ENCODE data around the gene SMCO1. TPM values are rescaled to one million over a fixed set of nuclear protein-coding genes. Genes with fewer than 3 reads are reported as not detected.

The SMCO1 gene
- total and polyA plus RNA-seq, 2 experiments from 2014 or later = not detected

DNA sequence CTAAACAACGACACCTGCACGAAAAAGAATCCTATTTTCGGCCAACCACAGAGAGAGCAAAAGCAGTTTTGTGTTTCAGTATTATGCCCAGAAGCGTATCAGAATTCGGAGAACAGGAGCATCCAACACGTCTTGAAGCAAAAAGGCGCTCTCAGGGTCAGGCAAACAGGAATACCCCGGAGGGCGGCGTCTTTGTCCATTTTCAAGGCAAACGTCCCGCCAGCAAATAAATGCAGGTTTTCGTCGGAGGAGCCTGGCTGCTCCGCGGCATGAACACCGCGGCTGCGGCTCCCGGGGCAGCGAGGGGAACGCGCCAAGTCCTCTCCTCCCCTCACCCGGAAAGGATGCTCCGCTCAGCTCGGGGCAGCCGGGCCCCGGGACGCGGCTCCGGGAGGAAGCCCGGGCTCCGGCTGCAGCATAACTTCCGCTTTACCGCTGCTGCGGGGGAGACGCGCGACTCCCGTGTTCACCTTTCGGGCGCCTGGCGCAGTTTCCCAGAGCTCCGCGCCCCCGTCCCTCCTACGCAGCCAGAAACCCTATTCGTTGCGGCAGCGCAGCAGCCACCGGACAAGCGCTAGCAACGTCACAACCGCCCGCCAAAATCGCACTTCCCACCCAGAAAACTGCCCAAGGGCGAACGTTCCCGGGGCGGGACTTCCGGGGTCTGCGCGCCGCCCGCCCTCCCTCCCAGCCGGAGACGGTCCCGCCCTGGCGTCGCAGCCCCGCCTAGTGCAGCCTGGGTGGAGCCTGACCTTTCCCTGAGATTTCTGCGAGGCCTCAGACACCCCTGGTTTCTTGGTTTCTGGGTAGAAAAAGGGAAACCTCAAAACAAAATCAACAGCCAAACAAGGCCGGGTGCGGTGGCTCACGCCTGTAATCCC is 11.7 kb downstream of the SMCO1 start, which contains the start of gene RNF168:
RNF168 (minus strand) TSS at position 573 of the 881 bp plus-strand sequence. CDS start 595 bp downstream, outside the sequence.
- H3K79me2 ChIP-seq (replicated peaks; ENCODE audit: insufficient read depth) = peaks cover 49% of the 10 kb centered on the region
- H2AFZ ChIP-seq = peak within 1 kb of the TSS; percentile 94; the same call in 1 of the 2 replicates
- peak within 1 kb of the TSS; percentile 99 for H3K27ac ChIP-seq (ENCODE audit: low read depth)

More for the DNA sequence above, 11.7 kb downstream of the SMCO1 start, which contains the start of gene RNF168:
- Histone ChIP-seq H3K27me3 (ENCODE audit: insufficient read depth) (no peaks in the 10 kb centered on the region), H4K20me1 (replicated peaks; ENCODE audit: insufficient read depth) (peaks cover 11% of the 10 kb centered on the region), H3F3A (replicated peaks; ENCODE audit: low read depth) (peaks cover 15% of the 10 kb centered on the region), H3K4me3 (peak within 1 kb of the TSS; percentile 100), H3K4me1 (ENCODE audit: insufficient read depth) (peaks cover 13% of the 10 kb centered on the region), H3K4me2 (peak within 1 kb of the TSS; percentile 87), H3K36me3 (ENCODE audit: insufficient read depth) (no peaks in the 10 kb centered on the region), H3K9me2 (ENCODE audit: insufficient read depth) (no peaks in the 10 kb centered on the region)
- H3K4me1 Mint-ChIP-seq = peaks cover 20% of the 10 kb centered on the region
- peaks cover 8% of the 10 kb centered on the region for H3K27me3 Mint-ChIP-seq (ENCODE audit: insufficient read depth, low read depth, poor library complexity)
- peak; percentile 57; the same call in 1 of the 2 replicates for TF ChIP-seq ETS1 (IDR thresholded peaks at IDR 0.05)
- no peak for TF ChIP-seq REST (IDR thresholded peaks at IDR 0.05; ENCODE audit: unreplicated experiment)
- peak; percentile 91 for TF ChIP-seq POLR2AphosphoS5 (IDR thresholded peaks at IDR 0.05; ENCODE audit: low read depth)
- TF ChIP-seq CREB1 (CRISPR knock-in tag; IDR thresholded peaks at IDR 0.05; ENCODE audit: low read depth) = peak; percentile 89
- peak; percentile 98 for DNase-seq (ENCODE audit: low spot score)
- peaks cover 26% of the 10 kb centered on the region for H3K36me3 Mint-ChIP-seq (ENCODE audit: low read depth)
- peak within 1 kb of the TSS; percentile 100 for H3K4me3 Mint-ChIP-seq
- H3K27ac Mint-ChIP-seq = peak within 1 kb of the TSS; percentile 98
- ATAC-seq = peak; percentile 90
- H3K9me3 Mint-ChIP-seq = peaks cover 29% of the 10 kb centered on the region

Measured in GM23338 (cell line).